GM19035 (cell line): ENCODE measurements around the gene AJUBA.
"Not testable (repeated sequence)": the region's sequence is repeated elsewhere in the genome, so short reads cannot be mapped to it uniquely, and the experiment has no call there.

Experiments used
- ATAC-seq: cut with Tn5 transposase; IDR thresholded peaks from one replicate; pipeline ENCODE4 v1.9.1; 2021; ENCODE audit not compliant: unreplicated experiment

The AJUBA gene

DNA sequence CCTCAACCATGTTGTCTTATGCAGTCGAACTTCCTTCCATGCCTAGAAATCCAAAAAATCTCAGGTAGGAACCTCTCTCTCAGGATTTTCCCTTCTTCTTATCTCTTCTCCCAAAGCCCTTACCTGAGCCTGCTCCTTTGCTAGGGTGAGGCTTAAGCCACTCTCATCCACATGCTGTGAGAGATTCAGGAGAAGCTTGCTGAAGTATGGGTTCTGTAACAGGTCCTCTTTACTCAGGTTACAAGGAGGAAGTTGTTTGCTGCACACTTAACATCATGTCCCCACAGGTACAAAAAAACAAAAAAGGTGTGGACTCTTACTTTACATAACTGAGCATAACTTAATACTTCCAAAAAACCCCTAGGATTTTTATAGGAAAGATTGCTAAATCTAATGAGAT lies 29.9 kb downstream of the AJUBA start:
- ATAC-seq = no peak

DNA sequence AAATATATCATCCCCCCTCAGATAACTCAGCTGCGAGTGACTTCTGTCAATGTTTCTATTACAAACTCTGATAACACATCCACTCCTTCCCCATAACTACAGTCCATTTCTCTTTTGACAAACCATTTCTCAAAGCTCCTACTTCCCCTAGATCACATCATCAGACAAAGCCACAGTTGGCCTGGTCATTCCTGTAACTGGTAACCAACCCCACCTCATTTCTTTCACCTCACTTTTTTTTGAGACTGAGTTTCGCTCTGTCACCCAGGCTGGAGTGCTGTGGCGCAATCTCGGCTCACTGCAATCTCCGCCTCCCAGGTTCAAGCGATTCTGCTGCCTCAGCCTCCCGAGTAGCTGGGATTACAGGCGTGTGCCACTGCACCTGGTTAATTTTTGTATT lies 30.6 kb downstream of the AJUBA start:
- not testable (repeated sequence) for ATAC-seq

DNA sequence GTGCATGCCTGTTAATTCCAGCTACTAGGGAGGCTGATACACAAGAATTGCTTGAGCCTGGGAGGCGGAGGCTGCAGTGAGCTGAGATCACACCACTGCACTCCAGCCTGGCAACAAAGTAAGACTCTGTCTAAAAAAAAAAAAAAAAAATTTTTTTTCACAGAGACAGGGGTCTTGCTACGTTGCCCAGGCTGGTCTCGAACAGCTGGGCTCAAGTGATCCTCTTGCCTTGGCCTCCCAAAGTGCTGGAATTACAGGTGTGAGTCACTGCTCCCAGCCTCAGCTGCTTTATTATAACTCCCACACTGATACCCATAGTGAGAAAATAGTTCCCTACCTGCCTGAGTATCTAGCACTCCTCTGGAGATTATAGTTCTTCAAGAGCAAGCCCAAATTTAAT lies 36.7 kb downstream of the AJUBA start:
- no peak for ATAC-seq

DNA sequence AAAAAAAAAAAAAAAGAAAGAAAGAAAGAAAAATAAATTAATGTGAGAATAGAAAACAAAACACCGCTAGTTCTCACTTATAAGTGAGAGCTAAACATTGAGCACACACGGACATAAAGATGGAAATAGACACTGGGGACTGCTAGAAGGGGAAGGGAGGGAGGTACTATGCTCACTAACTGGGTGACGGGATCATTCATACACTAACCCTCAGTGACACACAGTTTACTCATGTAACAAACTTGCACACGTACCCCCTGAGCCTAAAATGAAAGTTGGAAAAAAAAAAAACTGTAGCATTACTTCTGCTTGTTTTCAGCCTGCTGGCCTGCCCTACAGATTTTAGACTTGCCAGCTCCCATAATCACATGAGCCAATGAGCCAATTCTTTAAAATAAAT lies 42.7 kb downstream of the AJUBA start:
- no peak for ATAC-seq

DNA sequence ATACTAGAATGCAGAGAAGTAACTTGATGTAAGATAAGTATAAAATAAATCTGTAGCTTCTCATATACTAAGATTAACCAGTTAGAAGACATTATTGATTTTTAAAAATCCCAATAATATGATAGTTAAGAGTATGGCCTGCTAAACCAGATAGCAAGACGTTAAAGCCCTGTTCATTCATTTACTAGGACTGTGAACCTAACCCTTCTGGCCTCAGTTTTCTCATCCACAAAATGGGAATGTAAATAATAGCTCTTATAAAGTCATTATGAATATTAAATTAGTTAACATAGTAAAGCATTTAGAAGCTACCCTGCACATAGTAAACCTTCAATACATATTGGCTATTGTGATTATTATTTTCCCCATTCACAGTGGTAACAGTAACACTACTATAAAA lies 47.2 kb downstream of the AJUBA start:
- ATAC-seq = no peak

DNA sequence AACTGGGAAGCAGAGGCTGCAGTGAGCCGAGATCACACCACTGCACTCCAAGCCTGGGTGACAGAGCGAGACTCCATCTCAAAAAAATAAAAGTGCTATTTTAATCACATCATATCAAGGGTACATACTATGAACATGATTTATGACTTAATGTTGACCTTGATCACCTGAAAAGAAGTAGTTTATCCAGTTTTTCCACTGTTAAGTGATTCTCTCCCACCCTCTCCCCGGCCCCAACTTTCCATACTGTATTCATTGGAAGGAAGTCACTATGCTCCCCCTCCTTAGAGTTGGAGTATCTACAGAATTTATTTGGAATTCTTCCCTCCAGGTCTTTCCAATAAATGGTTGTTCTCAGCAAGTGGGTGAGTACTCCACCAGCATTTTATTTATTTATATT lies 50.2 kb downstream of the AJUBA start:
- no peak for ATAC-seq

DNA sequence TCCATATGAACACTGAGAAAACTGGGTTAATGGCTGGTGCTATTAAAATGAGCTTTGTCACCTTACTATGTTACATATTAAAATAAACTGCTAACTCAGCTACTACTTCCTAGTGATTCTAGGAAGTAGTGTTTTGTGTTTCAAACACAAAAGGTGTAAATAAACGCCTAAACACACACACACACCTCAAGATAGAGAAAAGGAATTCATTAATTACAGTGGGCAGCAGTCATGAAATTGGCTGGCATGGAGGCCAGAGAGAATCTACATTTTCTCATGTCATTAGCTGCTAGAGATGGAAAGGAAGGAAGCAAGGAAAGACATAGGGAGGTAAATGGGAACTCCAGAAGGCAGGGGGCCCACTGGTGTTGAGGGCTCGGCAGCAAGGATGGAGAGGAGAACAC lies 52.4 kb downstream of the AJUBA start:
- no peak for ATAC-seq

DNA sequence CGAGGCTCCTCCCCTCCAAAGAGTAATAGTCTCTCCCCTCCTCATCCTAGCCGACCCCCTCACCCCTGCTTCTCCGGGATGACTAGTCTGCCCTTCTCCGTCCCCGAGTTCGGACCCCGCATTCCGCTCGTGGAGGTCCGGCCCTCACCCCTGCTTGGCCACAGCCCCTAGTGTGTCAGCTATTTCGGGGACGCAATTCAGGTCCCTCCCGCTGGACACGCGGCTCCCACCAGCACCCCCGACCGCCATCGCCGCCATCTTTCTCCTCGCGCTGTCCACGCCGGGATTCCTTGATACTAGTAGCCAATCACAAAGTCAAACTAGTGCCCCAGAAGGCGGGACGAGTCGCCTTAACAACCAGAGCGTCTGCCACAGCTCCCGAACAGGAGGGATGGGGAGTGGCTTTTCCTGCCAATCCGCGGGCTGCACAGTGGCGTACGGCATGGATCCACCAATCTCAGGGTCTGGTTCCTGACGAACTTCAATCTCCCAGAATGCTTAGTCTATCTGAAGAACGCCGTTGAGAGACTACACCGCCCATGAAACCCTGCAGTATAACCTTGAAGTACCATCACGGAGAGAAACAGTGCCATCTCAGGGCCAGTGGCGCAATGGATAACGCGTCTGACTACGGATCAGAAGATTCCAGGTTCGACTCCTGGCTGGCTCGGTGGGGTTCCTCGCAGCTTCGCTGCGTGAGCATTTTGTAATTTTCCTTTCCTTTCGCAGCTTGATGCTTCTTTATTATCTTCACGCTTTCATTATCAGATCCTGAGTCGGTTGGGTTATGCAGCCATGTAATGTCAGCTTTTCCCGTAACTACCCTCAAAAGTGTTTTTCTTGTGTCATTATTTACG lies 53.0 kb downstream of the AJUBA start, which contains the start of gene PRMT5:
Gene PRMT5, minus strand, starts transcription at position 273 of the 857 bp plus-strand sequence. Its CDS starts 15 bp downstream, at position 258.
- ATAC-seq = peak; percentile 88

DNA sequence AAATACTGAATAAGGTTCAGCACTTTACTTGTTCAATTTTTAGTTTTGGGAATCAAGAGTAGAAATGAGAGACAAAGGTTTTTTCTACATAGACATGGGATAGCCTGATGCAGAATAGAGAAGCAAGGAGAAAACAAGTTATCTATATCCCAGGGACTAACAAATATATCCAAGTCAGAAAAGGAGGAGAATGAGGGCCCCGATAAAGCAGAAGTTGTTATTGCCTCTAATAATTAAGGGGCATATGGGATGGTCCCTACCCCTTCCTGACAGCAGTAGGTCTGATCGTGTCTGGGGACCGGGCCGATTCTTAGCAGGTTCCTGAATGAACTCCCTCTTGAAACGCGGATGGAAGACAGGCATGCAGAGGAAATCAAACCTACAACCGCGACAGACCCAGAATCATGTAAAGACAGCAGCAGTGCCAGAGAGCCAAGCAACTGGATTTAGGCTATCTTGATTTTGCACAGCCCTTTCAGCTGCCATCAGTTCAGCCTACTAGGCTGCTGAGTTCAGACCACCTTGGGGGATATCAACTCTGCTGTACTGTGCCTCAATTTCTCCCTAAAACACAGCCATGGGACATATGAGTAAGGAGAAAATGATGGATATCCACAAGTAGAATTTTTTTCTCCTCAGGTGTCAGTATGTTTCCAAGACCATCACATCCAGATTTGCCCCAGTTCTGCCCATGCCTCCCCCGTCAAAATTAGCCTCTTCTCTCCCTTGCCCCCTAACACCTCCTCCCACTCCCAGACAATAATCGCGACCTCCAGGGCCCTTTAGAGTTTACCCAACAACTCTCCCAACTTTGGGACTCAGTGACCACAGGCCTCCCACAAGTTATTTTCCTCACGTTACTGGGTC lies 53.9 kb downstream of the AJUBA start:
- ATAC-seq = no peak

DNA sequence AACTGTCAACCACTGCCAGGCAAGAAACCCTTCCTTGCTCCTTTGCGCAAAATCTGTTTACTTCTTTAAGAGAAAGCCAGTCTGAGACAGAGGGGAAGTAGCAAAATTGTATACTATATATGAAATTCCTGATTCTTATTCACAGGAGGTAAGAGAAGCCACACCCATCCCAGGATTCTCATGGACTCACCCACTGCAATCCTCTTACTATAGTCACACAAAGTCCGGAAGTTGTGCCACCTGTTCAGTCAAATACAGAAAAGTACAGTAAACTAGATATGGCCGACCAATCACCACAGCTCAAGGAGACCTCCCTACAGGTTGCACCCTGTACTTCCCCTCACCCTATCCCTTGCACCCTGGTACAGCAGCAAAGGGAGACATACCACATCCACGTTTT lies 56.0 kb downstream of the AJUBA start:
- ATAC-seq = no peak

DNA sequence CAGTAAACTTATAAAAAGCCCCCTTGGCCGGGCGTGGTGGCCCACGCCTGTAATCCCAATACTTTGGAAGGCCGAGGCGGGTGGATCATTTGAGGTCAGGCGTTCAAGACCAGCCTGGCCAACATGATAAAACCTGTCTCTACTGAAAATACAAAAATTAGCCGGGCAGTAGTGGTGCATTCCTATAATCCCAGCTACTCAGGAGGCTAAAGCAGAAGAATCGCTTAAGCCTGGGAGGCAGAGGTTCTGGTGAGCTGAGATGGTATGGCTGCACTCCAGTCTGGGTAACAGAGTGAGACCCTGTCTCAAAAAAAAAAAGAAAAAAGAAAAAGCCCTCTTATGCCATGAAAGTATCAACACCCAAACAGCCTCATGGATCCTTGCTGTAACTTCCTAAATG lies 56.8 kb downstream of the AJUBA start:
- ATAC-seq = no peak

DNA sequence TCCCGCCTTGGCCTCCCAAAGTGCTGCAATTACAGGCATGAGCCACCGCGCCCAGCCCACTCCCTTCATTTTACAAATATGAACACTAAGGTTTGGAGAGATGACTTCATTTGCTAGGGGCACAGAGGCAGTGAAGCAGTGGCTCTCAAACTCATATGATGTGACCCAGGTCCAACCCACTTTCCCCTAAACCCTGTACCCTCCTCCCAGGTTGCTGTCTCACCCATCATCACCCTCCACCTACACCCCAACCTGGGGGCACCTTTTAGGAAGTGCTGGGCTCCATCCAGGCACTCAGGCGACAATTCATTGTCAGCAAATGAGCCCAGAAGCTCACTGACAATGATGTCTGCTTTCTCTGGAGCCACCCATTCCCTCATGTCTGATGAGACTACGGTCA lies 58.6 kb downstream of the AJUBA start:
- no peak for ATAC-seq

DNA sequence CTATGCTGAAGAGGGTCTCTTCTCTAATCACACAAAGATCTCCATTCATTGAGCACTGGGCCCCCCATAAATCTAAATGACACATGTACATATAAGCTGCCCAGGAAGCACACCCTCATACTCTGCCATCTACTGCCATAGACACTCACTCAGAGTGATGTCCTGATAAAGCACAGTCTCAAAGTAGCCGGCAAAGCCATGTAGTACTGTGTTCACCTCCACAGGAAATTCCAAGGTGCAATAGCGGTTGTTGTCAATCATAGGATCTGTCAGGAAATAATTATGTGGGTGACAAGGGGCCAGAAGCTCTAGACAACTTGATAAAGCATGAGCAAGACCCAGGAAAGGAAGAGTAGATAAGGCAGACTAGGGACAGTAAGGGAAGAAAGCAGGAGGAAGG lies 60.1 kb downstream of the AJUBA start:
- ATAC-seq = no peak
